Psoas muscle (tissue), 8 donors: ENCODE data around the gene MSI1. TPM values are rescaled to one million over a fixed set of nuclear protein-coding genes. Genes with fewer than 3 reads are reported as not detected.

Experiments
- ATAC-seq, 4 donors: fragments of 200-7000 bp; cut with Tn5 transposase; one replicate each; pipeline ENCODE4 v1.9.1; 2020; ENCODE audit warnings: moderate library complexity in 3 of 4, mild to moderate bottlenecking in 2 of 4
- DNase-seq, 2 donors: peaks; one replicate each; pipeline ENCODE4 v3.0.0-alpha.2; 2020
- H3K27ac ChIP-seq: fragments of 200-600 bp; one replicate; pipeline ENCODE4 v1.8.0; 2022
- H3K27me3 ChIP-seq, 3 donors: fragments of 200-600 bp in 1 of 3; one replicate each; pipeline versions ENCODE4 v1.6.1 to v1.8.0; 2013 to 2022; ENCODE audit warnings: low read length in 2 of 3, mild to moderate bottlenecking in 2 of 3, moderate library complexity in 1 of 3; ENCODE audit not compliant: insufficient read depth in 3 of 3
- H3K36me3 ChIP-seq, 2 donors: fragments of 200-600 bp in 1 of 2; one replicate each; pipeline versions ENCODE4 v1.6.1 to v1.8.0; 2013 to 2022; ENCODE audit warnings: low read depth in 1 of 2, mild to moderate bottlenecking in 1 of 2, moderate library complexity in 1 of 2; ENCODE audit not compliant: insufficient read depth in 1 of 2
- H3K4me1 ChIP-seq: fragments of 200-600 bp; one replicate; pipeline ENCODE4 v1.8.0; 2022
- H3K4me3 ChIP-seq: fragments of 200-600 bp; one replicate; pipeline ENCODE4 v1.8.0; 2022; ENCODE audit warnings: mild to moderate bottlenecking
- H3K9me3 ChIP-seq: fragments of 200-600 bp; one replicate; pipeline ENCODE4 v1.8.0; 2022
- WGBS, 3 donors: extraction: QIAGEN DNeasy Blood & Tissue Kit; methylation state at CpG; one replicate each; pipeline versions ENCODE4 v1.1.6 to v1.1.7; 2013; 5-methylcytosine and 5-hydroxymethylcytosine counted together
- intact Hi-C, 2 donors: fragments of 100-400 bp; cut with DNase I; formaldehyde crosslinking; loops; one replicate each; pipeline versions ENCODE4 v1.11.0 to v1.14.2; 2022
- polyA plus RNA-seq, 3 donors: library from polyadenylated mRNA; stranded (reverse); fragments of 200-250 nt; gene quantifications; one replicate each; pipeline ENCODE4 v1.2.3, GENCODE V29; 2013
- total RNA-seq, 4 donors: library from RNA; stranded (reverse); fragmentation: NEBNext Ultra II Directional in 2 of 4; extraction: Animal tissue kit (Norgen Biotek cat#: 25700) in 2 of 4; gene quantifications; one replicate each; pipeline versions ENCODE4 v1.2.1 to v1.2.4, GENCODE V29; 2021 to 2023
- TF ChIP-seq, protein P1 (sequence below): fragments of 200-600 bp; IDR thresholded peaks from one replicate; pipeline ENCODE4 v1.8.0; 2022; ENCODE audit warnings: antibody characterized with exemption
- donor health status: healthy with polysubstance abuse.
- donor health status: DM: no; HTN: no; CAD: no; lungs with moderate emphysema.
- donor health status: Bipolar disorder and iron deficiency.
- donor health status: healthy.
- donor health status: DM: yes; HTN: yes; CAD: no.
- donor health status: DM: no; HTN: no; CAD: no.
- donor health status: DM: no; HTN: no; CAD: no.
- donor health status: DM: yes; HTN: yes; CAD: no.

Gene MSI1
- total and polyA plus RNA-seq, 7 donors: 0.03 to 0.20 (median 0.05) TPM; not detected in 3

GRCh38 chr12:120292411-120292660 lies 76.6 kb downstream of the MSI1 start:
- WGBS, 3 donors: 0 to 1% (median 0%) methylated on average over 17 of the region's 17 CpGs
- intact Hi-C loops: loop anchor here in 1 of 2 donors (2.0 kb wide), 1 partner anchor 62 kb away; no protein-coding TSS in a partner anchor

More at GRCh38 chr12:120292411-120292660, 76.6 kb downstream of the MSI1 start:
- H3K27ac ChIP-seq: peak overlapping the region; percentile 97
- H3K9me3 ChIP-seq: no peaks in the 10 kb centered on the region
- H3K27me3 ChIP-seq: no peaks in the 10 kb centered on the region
- no peak for DNase-seq
- peak overlapping the region; percentile 67 for H3K4me3 ChIP-seq
- no peaks in the 10 kb centered on the region for H3K36me3 ChIP-seq
- peaks cover 7% of the 10 kb centered on the region for H3K4me1 ChIP-seq
- TF ChIP-seq, protein P1, sequence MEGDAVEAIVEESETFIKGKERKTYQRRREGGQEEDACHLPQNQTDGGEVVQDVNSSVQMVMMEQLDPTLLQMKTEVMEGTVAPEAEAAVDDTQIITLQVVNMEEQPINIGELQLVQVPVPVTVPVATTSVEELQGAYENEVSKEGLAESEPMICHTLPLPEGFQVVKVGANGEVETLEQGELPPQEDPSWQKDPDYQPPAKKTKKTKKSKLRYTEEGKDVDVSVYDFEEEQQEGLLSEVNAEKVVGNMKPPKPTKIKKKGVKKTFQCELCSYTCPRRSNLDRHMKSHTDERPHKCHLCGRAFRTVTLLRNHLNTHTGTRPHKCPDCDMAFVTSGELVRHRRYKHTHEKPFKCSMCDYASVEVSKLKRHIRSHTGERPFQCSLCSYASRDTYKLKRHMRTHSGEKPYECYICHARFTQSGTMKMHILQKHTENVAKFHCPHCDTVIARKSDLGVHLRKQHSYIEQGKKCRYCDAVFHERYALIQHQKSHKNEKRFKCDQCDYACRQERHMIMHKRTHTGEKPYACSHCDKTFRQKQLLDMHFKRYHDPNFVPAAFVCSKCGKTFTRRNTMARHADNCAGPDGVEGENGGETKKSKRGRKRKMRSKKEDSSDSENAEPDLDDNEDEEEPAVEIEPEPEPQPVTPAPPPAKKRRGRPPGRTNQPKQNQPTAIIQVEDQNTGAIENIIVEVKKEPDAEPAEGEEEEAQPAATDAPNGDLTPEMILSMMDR: no peak
- ATAC-seq: peak in 3 of 4 donors; percentile 9 to 25 (median 18)

Other genes starting within 250 kb of the MSI1 start
- gene GCN1, start 174.4 kb downstream of the MSI1 start, total RNA-seq: 10 to 100 TPM; 63.1 to 80.9 (median 68.6) TPM
- gene GCN1, start 174.4 kb downstream of the MSI1 start, polyA plus RNA-seq: 10 to 100 TPM; 19.6 to 55.7 (median 43.2) TPM
- gene RPLP0, start 168.1 kb downstream of the MSI1 start, total RNA-seq: 1,000 to 10,000 TPM in 3 of 4 donors, 100 to 1,000 TPM in 1; 662 to 1,479 (median 1,333) TPM
- gene RPLP0, start 168.1 kb downstream of the MSI1 start, polyA plus RNA-seq: 1,000 to 10,000 TPM; 2,571 to 2,845 (median 2,673) TPM
- 100 to 1,000 TPM in 2 of 4 donors, 10 to 100 TPM in 2; 67.6 to 166 (median 106) TPM for gene PXN, start 103.4 kb downstream of the MSI1 start, total RNA-seq
- gene PXN, start 103.4 kb downstream of the MSI1 start, polyA plus RNA-seq: 100 to 1,000 TPM in 1 of 3 donors, 10 to 100 TPM in 2; 64.7 to 147 (median 96.2) TPM
- gene RNU4-2, start 77.3 kb downstream of the MSI1 start, total RNA-seq: over 10,000 TPM in 3 of 4 donors, 1,000 to 10,000 TPM in 1; 9,511 to 17,387 (median 16,401) TPM
- gene RNU4-2, start 77.3 kb downstream of the MSI1 start, polyA plus RNA-seq: not detected
- 1,000 to 10,000 TPM; 1,144 to 3,144 (median 2,601) TPM for gene RNU4-1, start 75.9 kb downstream of the MSI1 start, total RNA-seq
- not detected for gene RNU4-1, start 75.9 kb downstream of the MSI1 start, polyA plus RNA-seq
- 1 to 10 TPM; 2.3 to 7.7 (median 4.8) TPM for gene SIRT4, start 66.8 kb downstream of the MSI1 start, total RNA-seq
- 10 to 100 TPM in 1 of 3 donors, 1 to 10 TPM in 2; 3.4 to 10.7 (median 5.4) TPM for gene SIRT4, start 66.8 kb downstream of the MSI1 start, polyA plus RNA-seq
- gene PLA2G1B, start 41.4 kb downstream of the MSI1 start, total RNA-seq: 1 to 10 TPM in 1 of 4 donors, not detected in 3; 1.0 TPM
- gene PLA2G1B, start 41.4 kb downstream of the MSI1 start, polyA plus RNA-seq: under 1 TPM in 2 of 3 donors, not detected in 1; 0.39 to 0.81 TPM
- gene COX6A1, start 68.9 kb upstream of the MSI1 start, total RNA-seq: 10 to 100 TPM; 34.4 to 52.6 (median 38.5) TPM
- 100 to 1,000 TPM in 1 of 3 donors, 10 to 100 TPM in 2; 58.1 to 211 (median 96.6) TPM for gene COX6A1, start 68.9 kb upstream of the MSI1 start, polyA plus RNA-seq
- 10 to 100 TPM; 24.4 to 37.3 (median 31.0) TPM for gene TRIAP1, start 77.2 kb upstream of the MSI1 start, total RNA-seq
- 100 to 1,000 TPM in 1 of 3 donors, 10 to 100 TPM in 2; 42.8 to 111 (median 60.2) TPM for gene TRIAP1, start 77.2 kb upstream of the MSI1 start, polyA plus RNA-seq
- gene GATC, start 77.3 kb upstream of the MSI1 start, total RNA-seq: 10 to 100 TPM in 2 of 4 donors, 1 to 10 TPM in 2; 8.7 to 17.6 (median 10.1) TPM
- gene GATC, start 77.3 kb upstream of the MSI1 start, polyA plus RNA-seq: 10 to 100 TPM in 1 of 3 donors, 1 to 10 TPM in 2; 6.4 to 16.5 (median 8.5) TPM
- 10 to 100 TPM; 24.9 to 34.8 (median 33.0) TPM for gene SRSF9, start 100.6 kb upstream of the MSI1 start, total RNA-seq
- gene SRSF9, start 100.6 kb upstream of the MSI1 start, polyA plus RNA-seq: 10 to 100 TPM; 26.4 to 53.8 (median 36.1) TPM
- 100 to 1,000 TPM in 1 of 4 donors, 10 to 100 TPM in 3; 30.1 to 116 (median 68.2) TPM for gene DYNLL1, start 126.9 kb upstream of the MSI1 start, total RNA-seq
- 100 to 1,000 TPM in 2 of 3 donors, 10 to 100 TPM in 1; 62.0 to 155 (median 144) TPM for gene DYNLL1, start 126.9 kb upstream of the MSI1 start, polyA plus RNA-seq
- gene COQ5, start 160.0 kb upstream of the MSI1 start, total RNA-seq: 10 to 100 TPM; 33.1 to 52.8 (median 45.7) TPM
- 10 to 100 TPM; 53.4 to 81.4 (median 55.4) TPM for gene COQ5, start 160.0 kb upstream of the MSI1 start, polyA plus RNA-seq
- 100 to 1,000 TPM; 296 to 463 (median 350) TPM for gene RNF10, start 165.2 kb upstream of the MSI1 start, total RNA-seq
- gene RNF10, start 165.2 kb upstream of the MSI1 start, polyA plus RNA-seq: 100 to 1,000 TPM; 299 to 624 (median 302) TPM
- 10 to 100 TPM in 3 of 4 donors, 1 to 10 TPM in 1; 9.8 to 20.2 (median 17.0) TPM for gene POP5, start 212.2 kb upstream of the MSI1 start, total RNA-seq
- gene POP5, start 212.2 kb upstream of the MSI1 start, polyA plus RNA-seq: 10 to 100 TPM; 18.9 to 30.4 (median 27.7) TPM